HepG2 (cell line): ENCODE results near the gene VSIG10L2. TPM values are rescaled to one million over a fixed set of nuclear protein-coding genes. Genes with fewer than 3 reads are reported as not detected.

Source experiments
- ARNTL ChIP-seq: sonication (generic); formaldehyde crosslinking; IDR thresholded peaks from 2 replicates; pipeline ENCODE4 v1.4.0; 2020; ENCODE audit warnings: mild to moderate bottlenecking, missing genetic modification reagents
- CHD4 ChIP-seq: fragments of 200-600 bp; sonication (generic); IDR thresholded peaks from 2 replicates; pipeline ENCODE4 v1.7.0; 2017; ENCODE audit warnings: mild to moderate bottlenecking, low read length, borderline replicate concordance
- HNF1A ChIP-seq, 2 experiments: sonication (generic) in 1 of 2; formaldehyde crosslinking in 1 of 2; IDR thresholded peaks; 2 replicates each; pipeline versions ENCODE4 v1.4.0 to v1.6.1; 2016 to 2020; ENCODE audit warnings: borderline replicate concordance in 1 of 2, low read depth in 1 of 2, mild to moderate bottlenecking in 1 of 2, missing genetic modification reagents in 1 of 2
- MAFG ChIP-seq: sonication (generic); formaldehyde crosslinking; IDR thresholded peaks from 2 replicates; pipeline ENCODE4 v1.5.1; 2020; ENCODE audit warnings: mild to moderate bottlenecking, missing genetic modification reagents
- NR2F6 ChIP-seq, 2 experiments: IDR thresholded peaks; 2 replicates each; pipeline ENCODE4 v1.6.1; 2016; ENCODE audit warnings: antibody characterized with exemption in 1 of 2, mild to moderate bottlenecking in 1 of 2
- PAF1 ChIP-seq: IDR thresholded peaks from 2 replicates; pipeline ENCODE4 v1.6.1; 2016; ENCODE audit warnings: missing genetic modification reagents, missing compliant biosample characterization
- TEAD2 ChIP-seq: sonication (generic); formaldehyde crosslinking; IDR thresholded peaks from 2 replicates; pipeline ENCODE4 v1.9.0; 2021; ENCODE audit warnings: missing genetic modification reagents
- ZBTB43 ChIP-seq: sonication (generic); formaldehyde crosslinking; conservative IDR thresholded peaks from 2 replicates; pipeline ENCODE4 v1.4.0; 2020; ENCODE audit warnings: missing genetic modification reagents
- ZFYVE20 ChIP-seq: sonication (generic); formaldehyde crosslinking; IDR thresholded peaks from 2 replicates; pipeline ENCODE4 v1.8.0; 2023; ENCODE audit warnings: low read depth, mild to moderate bottlenecking, moderate library complexity, missing genetic modification reagents, borderline replicate concordance
- ZNF232 ChIP-seq: sonication (generic); formaldehyde crosslinking; IDR thresholded peaks from 2 replicates; pipeline ENCODE4 v1.4.0; 2020; ENCODE audit warnings: missing genetic modification reagents, borderline replicate concordance
- ZNF275 ChIP-seq: sonication (generic); formaldehyde crosslinking; IDR thresholded peaks from 2 replicates; pipeline ENCODE4 v1.8.0; 2022; ENCODE audit warnings: missing genetic modification reagents, mild to moderate bottlenecking, inconsistent platforms, borderline replicate concordance
- ZNF512B ChIP-seq: sonication (generic); formaldehyde crosslinking; IDR thresholded peaks from 2 replicates; pipeline ENCODE4 v1.5.1; 2020; ENCODE audit warnings: missing genetic modification reagents, mild to moderate bottlenecking, borderline replicate concordance
- ZNF570 ChIP-seq: sonication (generic); formaldehyde crosslinking; IDR thresholded peaks from 2 replicates; pipeline ENCODE4 v1.4.0; 2020; ENCODE audit warnings: mild to moderate bottlenecking, missing genetic modification reagents, borderline replicate concordance
- ZNF572 ChIP-seq: sonication (generic); formaldehyde crosslinking; IDR thresholded peaks from 2 replicates; pipeline ENCODE4 v1.5.1; 2020; ENCODE audit warnings: mild to moderate bottlenecking, missing genetic modification reagents
- ZNF619 ChIP-seq: sonication (generic); formaldehyde crosslinking; IDR thresholded peaks from 2 replicates; pipeline ENCODE4 v1.4.0; 2020; ENCODE audit warnings: mild to moderate bottlenecking, missing genetic modification reagents
- polyA plus RNA-seq, 8 experiments: library from polyadenylated mRNA; depleted of rRNA in 3 of 8; stranded (reverse) in 7 of 8; unstranded in 1 of 8; fragments of >200 nt; fragmentation: Illumina TruSeq in 4 of 8; extraction: Trizol in 4 of 8; gene quantifications; 2 replicates each; pipeline versions ENCODE4 v1.2.1 to v1.2.3, GENCODE V29; 2011 to 2016; ENCODE audit warnings: low read depth in 4 of 8, missing spikeins in 1 of 8, mixed read lengths in 1 of 8; ENCODE audit not compliant: insufficient read depth in 1 of 8
- total RNA-seq, 5 experiments: library from RNA; depleted of rRNA; stranded (reverse); fragments of >200 nt; fragmentation: Illumina TruSeq; extraction: Trizol; gene quantifications; 2 replicates each; pipeline ENCODE4 v1.2.3, GENCODE V29; 2016; ENCODE audit warnings: low read depth in 1 of 5
- TF ChIP-seq, protein P1 (sequence below): sonication (generic); formaldehyde crosslinking; IDR thresholded peaks from 2 replicates; pipeline ENCODE4 v1.9.0; 2021; ENCODE audit warnings: missing genetic modification reagents, mild to moderate bottlenecking, borderline replicate concordance

Gene VSIG10L2
- total and polyA plus RNA-seq, 2 of the 13 experiments (the other 11 are each of a cell fraction or from before 2014, with no cell fraction given), result 0.21 TPM; not detected in 1

GRCh38 chr11:125902927-125903710 is 42.7 kb upstream of the VSIG10L2 start, which contains the start of gene PUS3 (continued):
- TF ChIP-seq ZNF619 (CRISPR knock-in tag), result no peak
- TF ChIP-seq ZNF572 (CRISPR knock-in tag), result no peak
- TF ChIP-seq TEAD2 (CRISPR knock-in tag), result no peak
- no peak for TF ChIP-seq ZBTB43 (CRISPR knock-in tag)
- peak; percentile 63; the same call in 1 of the 2 replicates for TF ChIP-seq ZNF232 (CRISPR knock-in tag)
- no peak for TF ChIP-seq NR2F6 (IDR thresholded peaks at IDR 0.05)
- TF ChIP-seq NR2F6 (CRISPR knock-in tag; IDR thresholded peaks at IDR 0.05), result no peak
- no peak for TF ChIP-seq HNF1A (IDR thresholded peaks at IDR 0.05; ENCODE audit: low read depth)
- no peak for TF ChIP-seq HNF1A (CRISPR knock-in tag; IDR thresholded peaks at IDR 0.05; ENCODE audit: borderline replicate concordance)
- TF ChIP-seq MAFG, result no peak
- TF ChIP-seq, protein P1, sequence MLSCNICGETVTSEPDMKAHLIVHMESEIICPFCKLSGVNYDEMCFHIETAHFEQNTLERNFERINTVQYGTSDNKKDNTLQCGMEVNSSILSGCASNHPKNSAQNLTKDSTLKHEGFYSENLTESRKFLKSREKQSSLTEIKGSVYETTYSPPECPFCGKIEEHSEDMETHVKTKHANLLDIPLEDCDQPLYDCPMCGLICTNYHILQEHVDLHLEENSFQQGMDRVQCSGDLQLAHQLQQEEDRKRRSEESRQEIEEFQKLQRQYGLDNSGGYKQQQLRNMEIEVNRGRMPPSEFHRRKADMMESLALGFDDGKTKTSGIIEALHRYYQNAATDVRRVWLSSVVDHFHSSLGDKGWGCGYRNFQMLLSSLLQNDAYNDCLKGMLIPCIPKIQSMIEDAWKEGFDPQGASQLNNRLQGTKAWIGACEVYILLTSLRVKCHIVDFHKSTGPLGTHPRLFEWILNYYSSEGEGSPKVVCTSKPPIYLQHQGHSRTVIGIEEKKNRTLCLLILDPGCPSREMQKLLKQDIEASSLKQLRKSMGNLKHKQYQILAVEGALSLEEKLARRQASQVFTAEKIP (CRISPR knock-in tag), result no peak
- no peak for TF ChIP-seq ZFYVE20
- TF ChIP-seq CHD4, result no peak
- TF ChIP-seq ZNF275 (CRISPR knock-in tag), result no peak
- no peak for TF ChIP-seq ZNF512B (CRISPR knock-in tag)
- no peak for TF ChIP-seq PAF1 (CRISPR knock-in tag)
- TF ChIP-seq ZNF570 (CRISPR knock-in tag), result no peak
- TF ChIP-seq ARNTL (CRISPR knock-in tag), result no peak
